ENCODE results near the gene TIMMDC1.
A peak's percentile ranks its signal among the peaks of the same experiment; 100 is the strongest.
"Not testable (repeated sequence)": the region's sequence is repeated elsewhere in the genome, so short reads cannot be mapped to it uniquely, and the experiment has no call there.

The TIMMDC1 gene

DNA sequence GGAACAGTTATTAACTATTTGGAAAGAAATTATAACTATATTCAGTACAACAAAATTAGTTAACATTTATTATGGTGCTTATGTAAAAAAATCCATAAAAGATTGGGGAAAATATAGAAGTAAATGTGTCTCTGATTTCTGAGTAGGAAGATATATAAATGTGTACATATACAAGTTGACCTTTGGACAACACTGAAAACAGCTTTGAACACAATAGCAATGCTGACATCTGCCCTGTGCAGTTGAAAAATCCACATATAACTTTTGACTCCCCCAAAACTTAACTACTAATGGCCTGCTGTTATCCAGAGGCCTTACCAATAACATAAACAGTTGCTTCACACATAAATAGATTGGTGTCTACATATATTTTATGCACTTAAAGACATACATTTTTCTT lies 12.3 kb downstream of the TIMMDC1 start:
- no peak for DNase-seq (ENCODE audit: low read depth)

- DNase-seq (ENCODE audit: low read depth): no peak
Measured at GRCh38 chr3:119514637-119515036, 16.3 kb downstream of the TIMMDC1 start.

- no peak for DNase-seq (ENCODE audit: low read depth)
Measured at GRCh38 chr3:119517112-119517511, 18.8 kb downstream of the TIMMDC1 start.

DNA sequence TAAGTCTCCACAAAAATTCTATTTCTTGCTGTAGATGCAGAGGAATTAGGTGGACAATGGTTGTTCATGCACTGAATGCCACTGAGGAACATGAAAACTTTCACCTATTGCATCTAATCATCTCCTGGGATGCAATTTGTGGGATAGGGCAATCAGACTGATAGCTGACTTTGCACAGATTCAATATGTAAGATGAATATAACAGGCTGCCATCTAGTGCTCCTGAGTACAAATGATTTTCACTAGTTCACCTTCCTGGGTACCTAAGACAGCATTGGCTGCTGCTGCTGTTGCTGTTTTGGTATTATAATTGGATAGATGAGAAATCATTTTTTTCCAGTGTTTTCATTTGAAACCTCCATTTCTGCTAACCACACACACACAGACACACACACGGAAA lies 19.7 kb downstream of the TIMMDC1 start:
- DNase-seq (ENCODE audit: low read depth): no peak

- peak; percentile 15 for DNase-seq (ENCODE audit: low read depth)
Measured at GRCh38 chr3:119524931-119525662, 26.8 kb downstream of the TIMMDC1 start.

DNA sequence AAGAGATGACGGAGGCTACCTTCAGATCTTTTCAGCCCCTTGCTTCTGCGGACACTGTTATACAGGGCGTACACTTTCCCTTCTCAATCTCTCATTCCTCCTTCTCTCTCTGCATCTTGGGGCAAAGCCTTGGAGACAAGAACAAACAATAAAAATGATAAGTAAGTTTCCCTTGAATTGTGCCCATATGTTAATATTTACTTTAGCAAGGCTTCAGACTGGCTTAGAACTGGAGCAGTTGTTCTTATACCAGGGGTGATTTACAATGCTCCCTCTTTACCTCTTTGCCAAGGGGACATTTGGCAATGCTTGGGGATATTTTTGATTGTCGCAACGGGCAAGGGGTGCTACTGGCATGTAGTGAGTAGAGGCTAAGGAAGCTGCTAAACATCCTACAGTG lies 29.4 kb downstream of the TIMMDC1 start:
- no peak for DNase-seq (ENCODE audit: low read depth)

DNA sequence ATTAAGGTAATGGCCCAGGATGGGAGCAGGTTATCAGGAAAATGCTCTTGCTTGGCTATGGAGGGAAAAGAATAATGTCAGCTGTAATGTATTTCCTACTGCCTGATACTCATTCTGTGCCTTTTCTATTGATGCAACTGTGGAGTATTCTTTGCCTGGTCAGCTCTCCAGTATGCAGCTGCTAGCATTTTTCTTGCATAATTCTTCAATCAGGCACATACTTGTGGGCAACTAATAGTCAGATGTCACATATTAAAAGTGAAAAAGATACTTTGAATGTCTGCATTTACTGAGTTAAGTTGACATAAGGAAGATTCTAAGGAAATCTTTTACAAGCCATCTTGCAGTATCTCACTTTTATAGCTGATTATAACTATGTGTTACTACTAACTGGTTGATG lies 31.5 kb downstream of the TIMMDC1 start:
- peak; percentile 69 for DNase-seq (ENCODE audit: low read depth)

- no peak for DNase-seq (ENCODE audit: low read depth)
Measured at GRCh38 chr3:119530456-119530855, 32.1 kb downstream of the TIMMDC1 start.

DNA sequence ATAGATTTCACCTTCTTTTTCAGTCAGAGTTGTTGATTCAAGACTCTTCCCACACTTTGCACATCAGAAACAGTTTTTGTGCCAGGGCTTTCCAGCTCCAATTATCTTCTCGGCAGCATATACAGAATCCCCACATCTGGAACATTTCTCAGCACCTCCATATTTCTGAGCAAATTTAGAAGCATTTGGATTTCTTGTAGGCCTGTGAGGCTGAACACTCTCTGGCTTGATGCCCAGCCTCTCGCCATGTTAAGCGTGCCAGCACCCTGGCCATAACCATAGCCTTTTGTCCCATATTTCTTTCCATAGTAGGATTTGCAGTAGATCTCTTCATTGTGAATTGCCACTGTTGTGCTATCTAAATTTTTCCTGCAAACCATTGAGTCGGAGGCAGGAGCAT lies 32.8 kb downstream of the TIMMDC1 start:
- no peak for DNase-seq (ENCODE audit: low read depth)

- DNase-seq (ENCODE audit: low read depth): peak; percentile 22
Measured at GRCh38 chr3:119534296-119534695, 35.9 kb downstream of the TIMMDC1 start.

GRCh38 chr3:119536757-119537156 lies 38.4 kb downstream of the TIMMDC1 start:
- no peak for DNase-seq (ENCODE audit: low read depth)

- DNase-seq (ENCODE audit: low read depth): no peak
Measured at GRCh38 chr3:119538772-119539171, 40.4 kb downstream of the TIMMDC1 start.

DNA sequence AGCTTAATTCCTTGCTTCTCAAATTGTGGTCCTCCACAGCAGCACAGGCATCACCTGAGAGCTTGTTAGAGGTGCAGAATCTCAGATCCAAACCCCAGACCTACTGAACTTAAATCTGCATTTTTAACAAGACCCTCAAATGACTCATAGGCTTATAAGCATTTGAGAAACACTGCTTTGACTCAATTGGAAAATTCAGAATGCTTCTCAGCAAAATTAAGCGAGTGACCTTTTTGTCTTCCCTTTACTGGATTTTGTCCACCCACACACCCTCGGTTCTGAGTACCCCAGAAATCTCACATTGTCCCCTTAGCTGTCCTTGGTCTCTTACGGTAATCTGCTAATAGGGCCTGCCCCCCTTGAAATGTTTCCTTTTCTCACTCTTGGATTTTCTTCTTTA lies 43.2 kb downstream of the TIMMDC1 start:
- DNase-seq (ENCODE audit: low read depth): no peak

GRCh38 chr3:119542168-119542767 lies 43.9 kb downstream of the TIMMDC1 start:
- no peak for DNase-seq (ENCODE audit: low read depth)

GRCh38 chr3:119543147-119543546 lies 44.8 kb downstream of the TIMMDC1 start:
- no peak for DNase-seq (ENCODE audit: low read depth)

DNA sequence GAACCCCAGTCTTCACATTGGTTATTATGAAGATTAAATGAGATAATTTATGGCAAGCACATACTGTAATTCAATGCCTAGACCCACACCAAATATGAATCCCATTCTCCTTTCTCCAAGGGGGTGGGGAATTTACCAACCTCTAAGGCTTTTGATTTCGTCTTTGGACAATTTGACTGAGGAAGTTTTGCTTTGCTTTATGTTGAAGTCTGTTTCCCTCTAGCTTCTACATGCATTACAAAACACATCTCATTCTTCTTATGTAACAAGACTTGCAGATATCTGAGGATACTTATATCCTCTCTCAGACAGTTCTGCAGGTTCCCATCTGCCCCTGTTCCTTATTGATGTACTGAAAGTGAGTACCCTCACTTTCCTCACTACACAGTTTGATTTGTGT lies 48.9 kb downstream of the TIMMDC1 start:
- DNase-seq (ENCODE audit: low read depth): no peak

GRCh38 chr3:119548341-119548740 lies 50.0 kb downstream of the TIMMDC1 start:
- DNase-seq (ENCODE audit: low read depth): no peak

GRCh38 chr3:119550192-119550910 lies 52.0 kb downstream of the TIMMDC1 start:
- DNase-seq (ENCODE audit: low read depth): no peak

- no peak for DNase-seq (ENCODE audit: low read depth)
Measured at GRCh38 chr3:119551598-119551997, 53.3 kb downstream of the TIMMDC1 start.

DNA sequence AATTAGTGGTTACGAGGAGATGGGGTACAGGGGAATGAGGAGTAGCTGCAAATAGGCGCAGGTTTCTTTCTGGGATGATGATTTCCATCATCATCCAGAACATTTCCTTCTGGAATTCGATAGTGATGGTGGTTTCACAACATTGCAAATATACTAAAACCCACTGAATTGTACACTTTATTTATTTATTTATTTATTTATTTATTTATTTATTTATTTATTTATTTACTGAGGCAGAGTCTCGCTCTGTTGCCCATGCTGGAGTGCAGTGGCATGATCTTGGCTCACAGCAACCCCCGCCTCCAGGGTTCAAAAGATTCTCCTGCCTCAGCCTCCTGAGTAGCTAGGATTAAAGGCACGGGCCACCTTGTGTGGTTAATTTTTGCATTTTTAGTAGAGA lies 54.6 kb downstream of the TIMMDC1 start:
- not testable (repeated sequence) for DNase-seq (ENCODE audit: low read depth)

DNA sequence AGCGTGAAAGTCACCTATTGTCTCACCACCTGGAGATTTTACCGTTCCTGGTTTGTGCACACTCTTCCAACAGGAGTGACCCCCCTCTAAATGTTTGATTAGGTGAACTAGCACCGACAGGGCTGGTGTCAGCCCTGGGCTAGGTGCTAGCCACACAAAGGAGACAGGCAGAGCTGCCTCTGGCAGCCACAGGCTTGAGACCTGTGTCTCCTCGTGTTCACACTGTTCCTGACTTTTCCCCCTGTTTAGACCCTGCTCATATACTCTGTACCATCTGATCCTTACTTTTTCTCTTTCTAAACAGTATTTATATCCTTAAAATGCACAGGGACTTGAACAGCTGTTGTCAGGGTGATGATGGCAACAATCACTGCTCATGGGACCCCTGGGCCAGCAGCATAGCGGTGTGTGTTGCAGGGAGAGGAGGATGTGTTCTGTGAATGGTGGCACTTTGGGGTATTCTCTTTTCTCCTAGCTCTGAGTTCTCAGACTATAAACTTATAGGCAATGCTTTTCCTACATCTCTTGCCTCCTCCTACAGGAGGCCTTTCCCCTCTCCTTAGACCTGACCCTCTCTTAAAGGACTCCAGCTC lies 55.6 kb downstream of the TIMMDC1 start:
- no peak for DNase-seq (ENCODE audit: low read depth)

GRCh38 chr3:119555309-119555735 lies 57.0 kb downstream of the TIMMDC1 start:
- DNase-seq (ENCODE audit: low read depth): no peak

GRCh38 chr3:119555929-119556328 lies 57.6 kb downstream of the TIMMDC1 start:
- no peak for DNase-seq (ENCODE audit: low read depth)

Data from amniotic epithelial cell (primary cell).